Activated CD8-positive, alpha-beta memory T cell treated with anti-CD3 and anti-CD28 coated beads, Interleukin-2, amount 50 U/mL, for 1 hour (primary cell): Measurements from ENCODE around the gene PITX2.

Experiments
- DNase-seq: peaks from one replicate; pipeline ENCODE4 v3.0.0-alpha.2; 2020; ENCODE audit errors: extremely low read depth

Gene PITX2

GRCh38 chr4:110623718-110624397 lies 981 bp upstream of the PITX2 start:
- no peak for DNase-seq

GRCh38 chr4:110621839-110622751 lies 782 bp downstream of the PITX2 start:
- no peak for DNase-seq

GRCh38 chr4:110621328-110621812 lies 1.5 kb downstream of the PITX2 start:
- DNase-seq = no peak

- no peak for DNase-seq
Observed at GRCh38 chr4:110620691-110621327, 2.1 kb downstream of the PITX2 start.

- no peak for DNase-seq
Observed at GRCh38 chr4:110620322-110620690, 2.6 kb downstream of the PITX2 start.

- no peak for DNase-seq
Observed at GRCh38 chr4:110619463-110620247, 3.2 kb downstream of the PITX2 start.

GRCh38 chr4:110618581-110619462 lies 4.1 kb downstream of the PITX2 start:
- DNase-seq = no peak

GRCh38 chr4:110617646-110618580 lies 5.0 kb downstream of the PITX2 start:
- no peak for DNase-seq

GRCh38 chr4:110617075-110617640 lies 5.7 kb downstream of the PITX2 start:
- DNase-seq = no peak

GRCh38 chr4:110616238-110617074 lies 6.4 kb downstream of the PITX2 start:
- no peak for DNase-seq

GRCh38 chr4:110615353-110616237 lies 7.3 kb downstream of the PITX2 start:
- no peak for DNase-seq

GRCh38 chr4:110614976-110615352 lies 7.9 kb downstream of the PITX2 start:
- no peak for DNase-seq

- no peak for DNase-seq
Observed at GRCh38 chr4:110614173-110614963, 8.5 kb downstream of the PITX2 start.

- no peak for DNase-seq
Observed at GRCh38 chr4:110613745-110614144, 9.1 kb downstream of the PITX2 start.

- DNase-seq = no peak
Observed at GRCh38 chr4:110612631-110613269, 10.1 kb downstream of the PITX2 start.

GRCh38 chr4:110611968-110612447 lies 10.9 kb downstream of the PITX2 start:
- DNase-seq = no peak
